ENCODE measurements around the gene RFX1. TPM values are rescaled to one million over a fixed set of nuclear protein-coding genes. Genes with fewer than 3 reads are reported as not detected.

Gene RFX1
- total RNA-seq, 1 experiment from 2014 or later = 3.3 TPM

- no peak for DNase-seq
- no peaks in the 10 kb centered on the region for H3K9me3 ChIP-seq
- H3K4me3 ChIP-seq = no peak overlapping the region
- H3K36me3 ChIP-seq = peaks cover 27% of the 10 kb centered on the region
- H3K27me3 ChIP-seq = no peaks in the 10 kb centered on the region
Measured at GRCh38 chr19:13961826-13962698, 44.1 kb downstream of the RFX1 start.

DNA sequence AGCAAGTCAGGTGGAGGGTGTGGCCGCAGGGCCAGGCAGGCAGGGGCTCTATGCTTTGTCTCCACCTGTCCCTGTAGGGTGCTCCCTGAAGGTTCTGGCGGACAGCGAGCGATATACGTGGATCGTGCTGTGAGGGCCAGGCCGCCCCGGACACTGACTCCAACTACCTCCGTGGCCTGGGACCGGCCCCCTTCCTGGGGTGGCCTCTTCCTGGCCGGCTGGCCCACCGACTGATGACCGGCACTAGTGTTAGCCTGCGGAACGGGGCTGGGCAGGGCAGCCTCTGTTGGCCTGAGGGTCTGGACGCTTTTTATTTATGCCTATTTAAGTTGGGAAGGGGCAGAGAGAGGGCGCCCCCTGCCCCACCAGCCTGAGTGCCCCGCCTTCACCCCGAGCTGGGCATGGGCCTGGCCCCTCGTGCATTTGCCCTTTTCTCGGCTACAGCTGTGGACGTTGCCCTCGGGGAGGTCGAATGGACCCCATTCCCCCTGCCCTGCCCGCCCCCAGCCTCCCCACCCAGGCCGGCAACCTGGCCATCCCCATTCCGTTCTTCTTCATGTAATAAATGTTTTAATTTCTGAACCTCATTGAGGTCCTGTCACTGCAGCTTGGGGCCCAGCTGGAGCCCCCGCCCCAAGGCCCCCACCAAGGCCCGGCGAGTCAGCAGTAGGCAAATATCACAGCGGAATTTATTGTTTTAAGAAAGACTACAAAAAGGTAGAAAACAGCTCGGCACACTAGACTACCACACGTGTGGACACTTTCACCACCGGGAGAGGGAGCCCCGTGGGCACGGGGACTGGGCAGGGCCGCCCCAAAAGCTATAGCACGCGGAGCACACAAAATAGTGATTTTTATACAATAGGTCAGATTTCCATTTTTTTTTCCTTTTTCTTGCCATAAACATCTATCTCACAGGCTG lies 45.0 kb downstream of the RFX1 start:
- DNase-seq = no peak

DNA sequence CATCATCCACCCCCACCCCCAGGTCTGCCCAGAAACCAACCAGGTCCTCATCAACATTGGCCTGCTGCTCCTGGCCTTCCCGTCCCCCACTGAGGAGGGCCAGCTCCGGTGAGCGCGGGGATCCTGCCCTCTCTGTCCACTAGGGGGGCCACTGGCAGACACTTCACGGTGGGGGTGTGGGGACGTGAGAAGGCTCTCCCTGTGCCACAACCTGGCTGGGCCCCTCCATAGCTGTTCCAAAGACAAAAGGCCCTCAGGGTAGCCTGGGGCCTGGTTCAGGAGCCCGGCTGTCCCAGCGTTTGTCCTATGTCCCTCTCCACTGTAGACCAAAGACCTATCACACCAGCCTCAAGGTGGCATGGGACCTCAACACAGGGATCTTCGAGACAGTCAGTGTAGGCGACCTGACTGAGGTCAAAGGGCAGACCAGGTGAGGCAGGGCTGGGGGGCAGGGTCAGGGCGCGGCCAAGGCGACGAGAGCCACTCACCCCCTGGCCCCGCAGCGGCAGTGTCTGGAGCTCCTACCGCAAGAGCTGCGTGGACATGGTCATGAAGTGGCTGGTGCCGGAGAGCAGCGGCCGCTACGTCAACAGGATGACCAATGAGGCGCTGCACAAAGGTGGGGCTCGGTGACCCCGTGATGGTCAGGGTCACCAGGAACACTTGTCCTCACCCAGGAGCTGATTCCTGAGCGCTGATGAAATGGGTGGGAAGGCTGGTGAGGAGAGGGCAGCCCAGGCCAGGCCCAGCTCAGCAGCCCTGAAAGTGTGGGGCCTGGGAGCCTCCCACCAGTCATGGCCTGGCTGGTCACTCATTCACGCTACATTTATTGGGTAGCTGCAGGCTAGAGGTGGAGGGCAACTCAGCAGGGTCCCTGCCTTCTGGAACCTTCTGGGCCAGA lies 45.9 kb downstream of the RFX1 start:
- DNase-seq = peak; percentile 26
- Histone ChIP-seq H3K36me3 (peaks cover 41% of the 10 kb centered on the region), H3K9me3 (no peaks in the 10 kb centered on the region), H3K27me3 (no peaks in the 10 kb centered on the region), H3K4me3 (no peak overlapping the region)

More for the DNA sequence above, 45.0 kb downstream of the RFX1 start:
- Histone ChIP-seq H3K4me3 (no peak overlapping the region), H3K9me3 (no peaks in the 10 kb centered on the region), H3K36me3 (peaks cover 33% of the 10 kb centered on the region), H3K27me3 (no peaks in the 10 kb centered on the region)

GRCh38 chr19:13959141-13959961 lies 46.8 kb downstream of the RFX1 start:
- no peak for DNase-seq
- H3K36me3 ChIP-seq = peaks cover 47% of the 10 kb centered on the region
- no peaks in the 10 kb centered on the region for H3K9me3 ChIP-seq
- no peak overlapping the region for H3K4me3 ChIP-seq
- H3K27me3 ChIP-seq = no peaks in the 10 kb centered on the region

GRCh38 chr19:13958043-13958442 lies 48.1 kb downstream of the RFX1 start:
- Histone ChIP-seq H3K4me3 (no peak overlapping the region), H3K9me3 (no peaks in the 10 kb centered on the region), H3K36me3 (peaks cover 53% of the 10 kb centered on the region), H3K27me3 (no peaks in the 10 kb centered on the region)
- no peak for DNase-seq

DNA sequence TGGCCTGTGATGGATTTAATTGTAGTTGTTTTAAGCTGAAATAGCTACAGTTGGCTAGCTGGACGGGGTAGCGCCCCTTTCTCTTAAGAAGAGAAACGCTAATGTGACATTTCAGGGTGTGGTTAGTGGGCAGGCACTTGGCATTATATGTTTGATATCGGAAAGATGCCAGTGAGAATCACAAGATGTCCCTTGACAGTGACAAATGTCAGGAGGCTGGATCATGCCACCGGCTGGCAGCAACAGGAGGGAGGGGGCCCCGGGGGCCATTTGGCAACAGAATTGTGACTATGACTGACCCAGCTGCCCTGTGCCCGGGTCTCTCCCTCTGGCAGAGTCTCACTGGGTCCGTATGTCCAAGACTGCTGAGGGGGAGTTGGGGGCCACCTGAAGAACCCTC lies 49.1 kb downstream of the RFX1 start:
- DNase-seq = no peak
- Histone ChIP-seq H3K9me3 (no peaks in the 10 kb centered on the region), H3K27me3 (no peaks in the 10 kb centered on the region), H3K36me3 (peaks cover 53% of the 10 kb centered on the region), H3K4me3 (no peak overlapping the region)

DNA sequence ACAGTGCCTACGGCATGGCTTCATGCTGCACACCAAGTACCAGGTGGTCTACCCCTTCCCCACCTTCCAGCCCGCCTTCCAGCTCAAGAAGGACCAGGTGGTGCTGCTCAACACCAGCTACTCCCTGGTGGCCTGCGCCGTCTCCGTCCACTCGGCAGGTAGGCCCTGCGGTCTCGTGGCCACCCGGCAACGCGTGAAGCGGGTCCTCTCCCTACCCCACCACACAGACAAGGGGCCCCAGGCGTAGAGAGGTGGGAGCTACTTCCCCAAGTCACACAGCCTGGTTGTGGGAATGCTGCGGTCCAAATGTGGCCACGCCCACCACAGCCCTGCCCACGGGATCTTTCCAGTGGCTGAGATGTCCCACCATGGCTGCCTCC lies 49.8 kb downstream of the RFX1 start:
- no peak for DNase-seq
- H3K36me3 ChIP-seq = peaks cover 53% of the 10 kb centered on the region
- no peaks in the 10 kb centered on the region for H3K9me3 ChIP-seq
- no peaks in the 10 kb centered on the region for H3K27me3 ChIP-seq
- no peak overlapping the region for H3K4me3 ChIP-seq

GRCh38 chr19:13955662-13956364 lies 50.3 kb downstream of the RFX1 start:
- H3K27me3 ChIP-seq = no peaks in the 10 kb centered on the region
- no peaks in the 10 kb centered on the region for H3K9me3 ChIP-seq
- H3K36me3 ChIP-seq = peaks cover 53% of the 10 kb centered on the region
- no peak for DNase-seq
- H3K4me3 ChIP-seq = no peak overlapping the region

GRCh38 chr19:13954185-13954584 lies 51.9 kb downstream of the RFX1 start:
- peaks cover 43% of the 10 kb centered on the region for H3K36me3 ChIP-seq
- no peaks in the 10 kb centered on the region for H3K9me3 ChIP-seq
- H3K27me3 ChIP-seq = no peaks in the 10 kb centered on the region
- H3K4me3 ChIP-seq = no peak overlapping the region
- DNase-seq = no peak

- Histone ChIP-seq H3K9me3 (no peaks in the 10 kb centered on the region), H3K36me3 (peaks cover 43% of the 10 kb centered on the region), H3K4me3 (peak overlapping the region; percentile 92), H3K27me3 (no peaks in the 10 kb centered on the region)
- DNase-seq = peak; percentile 61
Measured at GRCh38 chr19:13952931-13953531, 53.1 kb downstream of the RFX1 start.

DNA sequence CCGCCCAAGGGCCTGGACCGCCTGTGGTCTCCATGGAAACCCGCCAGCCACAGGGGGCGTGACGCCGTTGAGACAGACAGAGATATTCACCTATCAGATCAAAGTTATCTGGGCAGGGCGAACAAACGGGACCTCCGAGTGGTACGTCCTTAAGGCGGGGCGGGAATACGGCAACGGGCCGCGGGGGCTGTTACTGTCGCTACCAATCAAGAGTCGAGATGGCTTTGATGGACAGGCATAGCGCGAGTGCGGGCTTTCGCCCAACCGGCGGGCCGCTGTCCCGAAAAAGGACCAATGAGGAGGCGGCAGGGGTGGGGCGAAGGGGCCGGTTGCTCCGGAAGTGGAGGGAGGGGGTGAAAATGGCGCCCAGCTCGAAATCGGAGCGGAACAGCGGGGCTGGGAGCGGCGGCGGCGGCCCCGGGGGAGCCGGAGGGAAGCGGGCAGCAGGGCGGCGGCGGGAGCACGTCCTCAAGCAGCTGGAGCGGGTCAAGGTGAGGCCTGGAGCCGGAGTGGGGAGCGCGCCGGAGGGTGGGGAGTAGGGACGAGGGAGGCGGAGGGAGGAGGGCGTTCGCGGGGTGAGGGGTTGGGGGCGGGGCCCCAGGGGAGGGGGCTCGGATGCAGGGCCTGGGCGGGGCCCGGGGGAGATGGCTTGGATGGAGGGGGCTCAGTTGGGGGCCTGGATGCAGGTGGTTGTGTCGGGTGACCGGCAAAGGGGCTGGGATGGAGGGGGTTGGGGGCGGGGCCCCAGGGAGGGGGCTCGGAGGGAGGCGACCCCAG lies 53.8 kb downstream of the RFX1 start, which contains the start of gene DCAF15:
DCAF15 (plus strand) TSS at position 356 of the 777 bp plus-strand sequence; CDS start at position 360, 4 bp downstream.
- Histone ChIP-seq H3K4me3 (peak within 1 kb of the TSS; percentile 92), H3K27me3 (no peaks in the 10 kb centered on the region), H3K9me3 (no peaks in the 10 kb centered on the region), H3K36me3 (peaks cover 38% of the 10 kb centered on the region)
- peak; percentile 99 for DNase-seq

DNA sequence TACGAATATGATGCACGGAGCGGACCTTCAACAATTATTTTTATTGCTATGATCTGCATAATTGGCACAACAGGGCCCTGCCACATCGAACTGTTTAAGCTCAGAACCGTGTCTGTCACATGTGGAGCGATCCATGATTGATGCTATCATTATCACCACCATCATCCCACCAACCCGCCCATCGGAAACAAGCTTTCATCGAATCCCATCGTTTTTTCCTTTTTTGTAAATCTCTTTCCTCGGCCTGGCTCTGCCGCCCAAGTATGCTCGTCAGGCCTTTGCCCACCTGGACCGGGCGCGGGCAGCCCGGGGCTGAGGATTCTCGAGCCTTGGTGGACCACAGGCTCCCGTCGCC lies 54.3 kb downstream of the RFX1 start:
- peak overlapping the region; percentile 92 for H3K4me3 ChIP-seq
- no peak for DNase-seq
- no peaks in the 10 kb centered on the region for H3K9me3 ChIP-seq
- H3K36me3 ChIP-seq = peaks cover 32% of the 10 kb centered on the region
- H3K27me3 ChIP-seq = no peaks in the 10 kb centered on the region

DNA sequence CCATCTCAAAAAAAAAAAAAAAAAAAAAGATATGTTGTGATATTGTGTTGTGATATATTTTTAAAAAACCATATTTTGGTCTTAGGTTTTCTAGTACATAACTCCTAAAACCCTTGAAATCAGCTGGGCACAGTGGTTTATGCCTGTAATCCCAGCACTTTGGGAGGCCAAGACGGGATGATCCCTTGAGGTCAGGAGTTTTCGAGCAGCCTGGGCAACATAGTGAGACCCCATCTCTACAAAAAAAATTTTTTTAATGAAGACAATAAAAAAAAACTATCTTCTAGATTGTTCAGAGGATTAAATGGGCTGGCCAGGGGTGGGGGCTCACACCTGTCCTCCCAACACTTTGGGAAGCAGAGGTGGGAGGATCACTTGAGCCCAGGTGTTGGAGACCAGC lies 55.1 kb downstream of the RFX1 start:
- H3K36me3 ChIP-seq = peaks cover 25% of the 10 kb centered on the region
- H3K4me3 ChIP-seq = no peak overlapping the region
- DNase-seq = no peak
- H3K27me3 ChIP-seq = no peaks in the 10 kb centered on the region
- no peaks in the 10 kb centered on the region for H3K9me3 ChIP-seq

GRCh38 chr19:13946414-13946813 lies 59.7 kb downstream of the RFX1 start:
- Histone ChIP-seq H3K9me3 (peaks cover 9% of the 10 kb centered on the region; the same call in 1 of the 2 replicates), H3K4me3 (no peak overlapping the region), H3K36me3 (no peaks in the 10 kb centered on the region), H3K27me3 (no peaks in the 10 kb centered on the region)
- no peak for DNase-seq

All from MG63 (cell line).